Measurements from ENCODE around the gene PPM1J.

DNA sequence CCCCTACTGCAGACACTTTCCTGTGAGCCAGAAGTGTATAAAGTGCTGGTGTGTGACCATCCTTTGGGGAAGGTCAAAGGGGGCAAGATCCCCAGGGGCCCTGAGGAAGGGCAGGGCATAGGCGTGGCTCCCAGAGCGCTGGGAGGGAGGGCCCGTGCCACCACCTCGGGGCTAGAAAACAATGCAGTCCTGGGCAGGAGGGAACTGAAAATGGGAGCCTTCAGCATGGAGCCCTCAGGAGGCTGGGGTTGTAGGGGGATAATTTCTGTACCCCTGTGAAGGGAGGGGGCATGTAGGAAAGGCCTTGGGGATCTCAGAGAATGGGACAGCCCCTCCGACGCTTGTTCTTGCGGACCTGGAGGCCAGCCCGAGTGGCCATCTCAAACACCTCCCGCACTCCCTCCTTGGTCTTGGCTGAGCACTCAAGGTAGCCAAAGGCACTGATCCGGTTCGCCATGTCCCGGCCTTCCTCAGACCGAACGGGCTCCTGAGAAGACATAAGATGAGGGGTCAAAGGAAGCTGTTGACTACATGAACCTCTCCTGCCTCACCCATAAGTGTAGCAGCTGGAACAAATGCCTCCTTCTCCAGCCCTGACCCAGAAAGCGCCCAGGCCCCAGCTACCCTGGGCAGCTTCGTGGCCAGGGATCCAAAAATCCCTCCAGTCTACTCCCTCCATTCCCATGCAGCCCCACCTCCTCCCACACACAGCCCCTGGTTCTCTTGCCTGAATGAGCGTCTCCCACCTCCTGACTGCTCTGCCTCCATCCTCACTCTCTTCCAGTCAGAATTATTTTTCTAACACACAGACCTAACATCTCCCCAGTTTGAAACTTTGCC is 13.7 kb downstream of the PPM1J start:
- TF ChIP-seq, protein P1, sequence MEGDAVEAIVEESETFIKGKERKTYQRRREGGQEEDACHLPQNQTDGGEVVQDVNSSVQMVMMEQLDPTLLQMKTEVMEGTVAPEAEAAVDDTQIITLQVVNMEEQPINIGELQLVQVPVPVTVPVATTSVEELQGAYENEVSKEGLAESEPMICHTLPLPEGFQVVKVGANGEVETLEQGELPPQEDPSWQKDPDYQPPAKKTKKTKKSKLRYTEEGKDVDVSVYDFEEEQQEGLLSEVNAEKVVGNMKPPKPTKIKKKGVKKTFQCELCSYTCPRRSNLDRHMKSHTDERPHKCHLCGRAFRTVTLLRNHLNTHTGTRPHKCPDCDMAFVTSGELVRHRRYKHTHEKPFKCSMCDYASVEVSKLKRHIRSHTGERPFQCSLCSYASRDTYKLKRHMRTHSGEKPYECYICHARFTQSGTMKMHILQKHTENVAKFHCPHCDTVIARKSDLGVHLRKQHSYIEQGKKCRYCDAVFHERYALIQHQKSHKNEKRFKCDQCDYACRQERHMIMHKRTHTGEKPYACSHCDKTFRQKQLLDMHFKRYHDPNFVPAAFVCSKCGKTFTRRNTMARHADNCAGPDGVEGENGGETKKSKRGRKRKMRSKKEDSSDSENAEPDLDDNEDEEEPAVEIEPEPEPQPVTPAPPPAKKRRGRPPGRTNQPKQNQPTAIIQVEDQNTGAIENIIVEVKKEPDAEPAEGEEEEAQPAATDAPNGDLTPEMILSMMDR (IDR thresholded peaks at IDR 0.05) = peak in 1 of 6 experiments; percentile 1
- TF ChIP-seq POLR2A (IDR thresholded peaks at IDR 0.05) = no peak

Measured in esophagus squamous epithelium (tissue), 4 donors.